GM10266 (cell line): Measurements from ENCODE around the gene ZNHIT3.
"Not testable (repeated sequence)": the region's sequence is repeated elsewhere in the genome, so short reads cannot be mapped to it uniquely, and the experiment has no call there.

Source experiments
- DNase-seq: peaks from one replicate; pipeline ENCODE4 v3.0.0; 2012; ENCODE audit errors: extremely low spot score
- TF ChIP-seq, protein P1 (sequence below): IDR thresholded peaks from 2 replicates; pipeline ENCODE4 v1.5.1; 2012; ENCODE audit warnings: mild to moderate bottlenecking, low read depth; ENCODE audit not compliant: control insufficient read depth, insufficient read depth; ENCODE audit errors: missing control alignments

The ZNHIT3 gene

DNA sequence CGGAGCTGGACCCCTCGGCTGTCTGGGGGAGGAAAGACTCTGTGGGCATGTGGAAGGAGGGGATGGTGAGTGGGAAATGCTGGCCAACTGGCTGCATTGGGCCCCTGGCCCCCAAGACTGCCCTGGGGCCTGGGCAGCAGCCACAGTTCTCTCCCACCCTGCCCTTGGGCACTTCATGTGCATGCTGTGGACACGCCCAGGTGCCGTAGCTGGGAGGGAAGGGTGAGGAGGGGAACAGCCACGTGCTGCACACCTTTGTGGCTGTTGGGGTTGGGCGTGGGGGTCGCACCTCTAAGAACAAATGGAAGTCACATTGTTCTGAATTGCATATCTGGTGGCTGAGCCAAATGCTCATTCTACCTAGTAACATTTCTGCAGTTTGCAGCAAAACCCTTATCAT lies 11.9 kb upstream of the ZNHIT3 start:
- TF ChIP-seq, protein P1, sequence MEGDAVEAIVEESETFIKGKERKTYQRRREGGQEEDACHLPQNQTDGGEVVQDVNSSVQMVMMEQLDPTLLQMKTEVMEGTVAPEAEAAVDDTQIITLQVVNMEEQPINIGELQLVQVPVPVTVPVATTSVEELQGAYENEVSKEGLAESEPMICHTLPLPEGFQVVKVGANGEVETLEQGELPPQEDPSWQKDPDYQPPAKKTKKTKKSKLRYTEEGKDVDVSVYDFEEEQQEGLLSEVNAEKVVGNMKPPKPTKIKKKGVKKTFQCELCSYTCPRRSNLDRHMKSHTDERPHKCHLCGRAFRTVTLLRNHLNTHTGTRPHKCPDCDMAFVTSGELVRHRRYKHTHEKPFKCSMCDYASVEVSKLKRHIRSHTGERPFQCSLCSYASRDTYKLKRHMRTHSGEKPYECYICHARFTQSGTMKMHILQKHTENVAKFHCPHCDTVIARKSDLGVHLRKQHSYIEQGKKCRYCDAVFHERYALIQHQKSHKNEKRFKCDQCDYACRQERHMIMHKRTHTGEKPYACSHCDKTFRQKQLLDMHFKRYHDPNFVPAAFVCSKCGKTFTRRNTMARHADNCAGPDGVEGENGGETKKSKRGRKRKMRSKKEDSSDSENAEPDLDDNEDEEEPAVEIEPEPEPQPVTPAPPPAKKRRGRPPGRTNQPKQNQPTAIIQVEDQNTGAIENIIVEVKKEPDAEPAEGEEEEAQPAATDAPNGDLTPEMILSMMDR, result no peak

DNA sequence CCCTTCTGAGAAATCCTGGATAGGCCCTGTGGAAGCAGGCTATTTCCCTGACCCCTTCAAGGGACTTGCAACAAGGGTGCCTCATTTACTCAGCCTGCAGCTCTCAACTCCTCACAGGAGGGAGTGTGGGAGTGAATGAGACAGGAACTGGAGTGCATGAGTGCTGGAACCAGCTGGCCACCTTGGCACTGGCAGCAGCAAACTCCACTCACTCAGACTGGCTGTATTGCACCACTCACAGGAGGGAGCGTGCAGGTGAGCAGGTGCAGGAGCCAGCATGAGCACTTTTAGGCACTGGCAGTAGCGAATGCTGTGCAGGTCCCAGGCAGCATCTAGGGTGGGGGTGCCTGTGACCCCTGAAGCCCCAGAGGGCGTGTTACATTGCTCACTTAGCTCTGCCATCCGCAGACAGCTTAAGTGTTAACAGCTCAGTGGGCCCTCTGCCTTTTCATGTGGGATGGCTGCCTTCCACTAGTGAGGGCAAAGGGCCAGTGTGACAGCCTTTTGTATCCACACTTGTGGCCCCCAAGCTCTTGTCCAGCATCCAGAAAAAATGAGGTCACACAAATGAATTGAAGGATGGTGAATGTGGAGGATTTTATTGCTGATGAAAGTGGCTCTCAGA lies 11.0 kb upstream of the ZNHIT3 start:
- TF ChIP-seq, protein P1, result no peak
- DNase-seq, result no peak

More for the DNA sequence above, 11.9 kb upstream of the ZNHIT3 start:
- no peak for DNase-seq

DNA sequence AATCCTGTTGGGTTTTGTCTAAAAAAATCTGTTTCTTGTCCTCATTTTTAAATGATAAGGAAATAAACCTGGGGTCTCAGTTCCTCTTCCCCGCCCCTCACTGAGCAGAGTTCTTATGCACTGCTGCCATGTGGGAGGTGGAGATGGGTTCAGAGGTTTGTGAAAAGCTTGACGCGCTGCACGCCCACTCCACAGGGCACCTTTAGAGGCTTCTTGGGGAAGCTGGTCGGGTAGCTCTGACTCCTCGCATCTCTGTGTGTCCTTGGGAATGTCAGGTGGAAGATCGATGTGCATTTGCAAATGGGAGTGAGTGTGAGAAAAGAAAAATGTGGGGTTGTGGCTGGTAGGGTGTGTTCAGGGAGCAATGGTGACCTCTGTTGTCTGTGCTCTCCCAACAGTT lies 4.7 kb upstream of the ZNHIT3 start:
- TF ChIP-seq, protein P1, result no peak
- no peak for DNase-seq

DNA sequence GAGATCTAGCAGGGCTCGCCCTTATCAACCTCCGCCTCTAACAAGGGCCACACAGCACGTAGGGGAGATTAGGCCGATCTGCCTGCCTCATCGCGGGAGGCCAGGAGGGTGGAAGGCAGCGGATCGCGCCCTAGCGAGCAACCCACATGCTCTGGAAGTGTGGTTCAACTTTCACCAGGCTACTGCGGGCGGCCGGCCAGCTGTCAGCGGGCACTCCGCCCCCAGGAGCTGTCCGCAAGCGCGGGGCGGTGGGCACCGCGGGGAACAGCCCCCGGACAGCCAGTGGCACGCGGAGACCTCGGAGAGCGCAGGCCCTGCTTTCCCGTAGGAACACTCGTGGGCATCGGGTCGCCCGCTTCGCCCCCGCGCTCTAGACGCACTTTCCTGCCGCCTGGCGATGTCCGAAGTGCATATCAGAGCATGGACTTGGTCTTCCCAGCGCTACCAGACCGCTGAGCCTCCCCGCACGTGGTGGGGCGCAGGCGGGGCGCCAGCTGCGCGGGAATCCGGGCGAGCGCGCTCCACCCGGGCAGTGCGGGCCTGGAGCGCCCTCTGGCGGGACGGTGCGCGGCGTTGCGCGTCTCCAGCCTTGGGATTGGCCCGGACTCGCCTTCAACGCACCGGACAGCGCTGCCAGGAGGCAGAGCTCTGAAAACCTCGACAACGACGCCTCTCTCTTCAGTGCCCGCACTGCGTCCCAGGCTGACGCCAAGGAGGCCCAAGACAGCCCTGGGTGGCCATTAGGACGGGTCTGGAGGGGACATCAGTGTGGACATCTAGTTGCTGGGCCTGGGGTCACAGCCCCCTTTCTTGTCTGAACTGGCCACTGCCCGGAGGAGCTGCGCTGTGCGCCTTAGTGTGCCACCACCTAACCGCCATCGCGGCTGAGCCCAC lies 3.6 kb upstream of the ZNHIT3 start:
- peak; percentile 94 for DNase-seq
- TF ChIP-seq, protein P1, result peak; percentile 95

DNA sequence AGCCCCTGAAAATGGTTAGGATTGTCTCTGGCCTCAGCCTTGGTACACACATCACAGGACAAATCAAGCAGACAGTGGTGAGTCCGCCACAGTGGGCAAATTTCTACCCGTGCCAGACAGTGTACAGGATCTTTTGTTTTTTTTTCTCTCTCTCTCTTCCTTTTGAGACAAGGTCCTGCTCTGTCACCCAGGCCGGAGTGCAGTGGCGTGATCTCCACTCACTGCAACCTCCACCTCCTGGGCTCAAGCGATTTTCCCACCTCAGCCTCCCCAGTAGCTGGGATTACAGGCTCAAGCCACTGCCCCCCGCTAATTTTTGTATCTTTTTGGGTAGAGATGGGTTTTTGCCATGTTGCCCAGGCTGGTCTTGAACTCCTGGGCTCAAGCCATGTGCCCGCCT lies 2.5 kb upstream of the ZNHIT3 start:
- DNase-seq, result not testable (repeated sequence)

DNA sequence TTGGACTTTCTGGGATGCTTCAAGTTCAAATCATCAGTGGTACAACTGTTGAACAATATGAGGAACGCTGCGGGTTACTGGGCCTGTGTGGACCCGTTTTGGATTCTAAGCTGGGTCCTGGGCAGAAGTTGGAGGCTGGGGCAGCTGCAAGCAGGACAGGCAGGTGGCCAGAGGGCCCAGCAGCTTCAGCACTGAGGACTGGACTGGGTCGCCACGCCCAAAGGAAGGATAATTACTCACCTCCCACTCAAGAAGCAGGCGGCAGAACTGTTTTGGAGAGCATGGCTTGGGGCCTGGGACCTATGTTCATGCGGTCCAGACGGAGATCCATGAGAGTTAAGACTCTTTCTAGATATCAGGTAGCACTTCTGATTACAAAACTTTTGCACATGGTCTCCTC lies 1.5 kb upstream of the ZNHIT3 start:
- DNase-seq, result no peak
- TF ChIP-seq, protein P1, result no peak

DNA sequence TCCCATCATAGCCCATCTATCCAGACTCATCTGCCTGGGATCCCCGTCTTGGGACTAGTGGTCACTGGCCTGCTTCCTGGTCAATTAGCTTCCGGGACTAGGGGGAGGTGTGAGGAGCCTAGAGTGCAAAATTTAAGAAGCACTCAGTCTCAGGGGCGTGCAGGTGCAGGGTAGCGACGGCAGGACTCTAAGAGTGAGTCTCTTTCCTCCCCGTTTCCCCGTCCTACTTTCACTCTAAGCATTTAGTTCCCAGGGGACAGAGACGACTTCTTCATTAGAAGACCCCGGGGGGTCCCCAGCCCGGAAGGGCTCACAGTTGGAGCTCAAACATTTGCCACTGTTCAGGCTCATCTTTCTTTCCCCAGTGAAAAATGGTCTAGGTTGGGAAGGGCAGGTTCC lies 677 bp upstream of the ZNHIT3 start:
- DNase-seq, result peak; percentile 69

More for the DNA sequence above, 677 bp upstream of the ZNHIT3 start:
- TF ChIP-seq, protein P1, result no peak
